A549 (cell line): Measurements from ENCODE around the gene CALML3.

ENCODE experiments used
- CHD2 ChIP-seq: fragments of 150-350 bp; IDR thresholded peaks from 2 replicates; pipeline ENCODE4 v1.6.1; 2014; ENCODE audit warnings: low read length; ENCODE audit not compliant: partially characterized antibody
- CHD4 ChIP-seq: fragments of 200-600 bp; sonication (generic); IDR thresholded peaks from 2 replicates; pipeline ENCODE4 v1.6.1; 2016; ENCODE audit warnings: antibody characterized with exemption, mild to moderate bottlenecking, borderline replicate concordance
- EP300 ChIP-seq, 2 experiments: fragments of >200 bp; sonication (Bioruptor Twin); formaldehyde crosslinking; IDR thresholded peaks; 2 replicates in 1 of 2; 3 replicates in 1 of 2; pipeline ENCODE4 v1.6.1; 2016 to 2017
- ESRRA ChIP-seq: fragments of 150-350 bp; IDR thresholded peaks from 2 replicates; pipeline ENCODE4 v1.6.1; 2014; ENCODE audit warnings: mild to moderate bottlenecking, low read length, borderline replicate concordance
- POLR2A ChIP-seq: IDR thresholded peaks from 2 replicates; pipeline ENCODE4 v1.6.1; 2012; ENCODE audit warnings: mild to moderate bottlenecking, low read length
- TF ChIP-seq, protein P1 (sequence below): fragments of >200 bp; sonication (Bioruptor Twin); formaldehyde crosslinking; IDR thresholded peaks from 3 replicates; pipeline ENCODE4 v1.5.1; 2016
- TF ChIP-seq, protein P2 (sequence below): fragments of 250-450 bp; sonication (Bioruptor Pico); IDR thresholded peaks from 2 replicates; pipeline ENCODE4 v1.5.0; 2021; ENCODE audit warnings: mild to moderate bottlenecking, moderate library complexity, borderline replicate concordance
- TF ChIP-seq, protein P3 (sequence below): IDR thresholded peaks from 2 replicates; pipeline ENCODE4 v1.6.1; 2012
- TF ChIP-seq, protein P4 (sequence below): fragments of 200-600 bp; sonication (generic); IDR thresholded peaks from 2 replicates; pipeline ENCODE4 v1.6.1; 2016; ENCODE audit warnings: antibody characterized with exemption, mild to moderate bottlenecking, moderate library complexity

DNA sequence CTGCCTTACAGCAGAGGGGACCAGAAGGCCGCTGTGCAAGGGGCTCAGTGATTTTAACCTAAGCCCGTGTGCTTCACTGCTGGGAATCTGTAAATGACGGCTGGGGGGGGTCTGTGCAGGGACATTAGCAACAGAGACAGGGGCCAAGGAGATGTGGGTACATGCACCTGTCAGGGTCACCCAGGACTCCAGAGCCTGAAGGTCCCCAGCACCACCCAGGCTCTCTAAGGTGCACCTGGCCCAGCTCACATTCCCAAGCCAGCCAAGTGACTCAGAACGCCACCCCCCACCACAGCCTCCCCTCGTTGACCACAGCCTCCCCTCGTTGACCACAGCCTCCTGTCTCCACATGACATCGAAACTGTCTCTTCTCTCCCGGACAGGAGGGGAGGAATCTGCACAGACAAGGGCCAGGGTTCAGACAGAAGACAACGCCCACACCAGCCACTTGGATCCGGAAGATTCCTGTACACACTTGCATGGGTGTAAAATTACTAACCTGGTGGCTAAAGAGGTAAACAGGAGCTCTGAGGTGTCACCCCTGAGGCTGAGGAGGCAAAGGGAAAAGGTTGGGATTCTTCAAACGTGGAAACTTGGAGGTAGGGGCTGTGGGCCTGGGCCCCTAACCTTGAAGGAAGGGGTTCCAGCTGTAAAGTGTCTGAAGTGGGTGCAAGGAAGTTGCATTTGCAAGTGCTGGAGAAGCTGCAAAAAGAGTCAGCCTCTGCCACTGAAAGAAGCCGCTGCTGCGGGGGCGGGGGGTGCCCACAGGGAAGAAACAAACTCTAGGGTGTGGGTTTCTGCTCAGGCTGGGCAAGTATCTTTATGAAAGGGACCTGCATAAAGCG is 27.0 kb downstream of the CALML3 start:
- TF ChIP-seq, protein P1, sequence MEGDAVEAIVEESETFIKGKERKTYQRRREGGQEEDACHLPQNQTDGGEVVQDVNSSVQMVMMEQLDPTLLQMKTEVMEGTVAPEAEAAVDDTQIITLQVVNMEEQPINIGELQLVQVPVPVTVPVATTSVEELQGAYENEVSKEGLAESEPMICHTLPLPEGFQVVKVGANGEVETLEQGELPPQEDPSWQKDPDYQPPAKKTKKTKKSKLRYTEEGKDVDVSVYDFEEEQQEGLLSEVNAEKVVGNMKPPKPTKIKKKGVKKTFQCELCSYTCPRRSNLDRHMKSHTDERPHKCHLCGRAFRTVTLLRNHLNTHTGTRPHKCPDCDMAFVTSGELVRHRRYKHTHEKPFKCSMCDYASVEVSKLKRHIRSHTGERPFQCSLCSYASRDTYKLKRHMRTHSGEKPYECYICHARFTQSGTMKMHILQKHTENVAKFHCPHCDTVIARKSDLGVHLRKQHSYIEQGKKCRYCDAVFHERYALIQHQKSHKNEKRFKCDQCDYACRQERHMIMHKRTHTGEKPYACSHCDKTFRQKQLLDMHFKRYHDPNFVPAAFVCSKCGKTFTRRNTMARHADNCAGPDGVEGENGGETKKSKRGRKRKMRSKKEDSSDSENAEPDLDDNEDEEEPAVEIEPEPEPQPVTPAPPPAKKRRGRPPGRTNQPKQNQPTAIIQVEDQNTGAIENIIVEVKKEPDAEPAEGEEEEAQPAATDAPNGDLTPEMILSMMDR = no peak
- TF ChIP-seq CHD4 (no peak), ESRRA (no peak), POLR2A (no peak), EP300 (IDR thresholded peaks at IDR 0.05) (no peak), CHD2 (no peak)
- TF ChIP-seq, protein P2, sequence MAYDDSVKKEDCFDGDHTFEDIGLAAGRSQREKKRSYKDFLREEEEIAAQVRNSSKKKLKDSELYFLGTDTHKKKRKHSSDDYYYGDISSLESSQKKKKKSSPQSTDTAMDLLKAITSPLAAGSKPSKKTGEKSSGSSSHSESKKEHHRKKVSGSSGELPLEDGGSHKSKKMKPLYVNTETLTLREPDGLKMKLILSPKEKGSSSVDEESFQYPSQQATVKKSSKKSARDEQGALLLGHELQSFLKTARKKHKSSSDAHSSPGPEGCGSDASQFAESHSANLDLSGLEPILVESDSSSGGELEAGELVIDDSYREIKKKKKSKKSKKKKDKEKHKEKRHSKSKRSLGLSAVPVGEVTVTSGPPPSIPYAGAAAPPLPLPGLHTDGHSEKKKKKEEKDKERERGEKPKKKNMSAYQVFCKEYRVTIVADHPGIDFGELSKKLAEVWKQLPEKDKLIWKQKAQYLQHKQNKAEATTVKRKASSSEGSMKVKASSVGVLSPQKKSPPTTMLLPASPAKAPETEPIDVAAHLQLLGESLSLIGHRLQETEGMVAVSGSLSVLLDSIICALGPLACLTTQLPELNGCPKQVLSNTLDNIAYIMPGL (CRISPR knock-in tag) = no peak
- TF ChIP-seq, protein P3, sequence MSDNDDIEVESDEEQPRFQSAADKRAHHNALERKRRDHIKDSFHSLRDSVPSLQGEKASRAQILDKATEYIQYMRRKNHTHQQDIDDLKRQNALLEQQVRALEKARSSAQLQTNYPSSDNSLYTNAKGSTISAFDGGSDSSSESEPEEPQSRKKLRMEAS = no peak
- TF ChIP-seq, protein P4, sequence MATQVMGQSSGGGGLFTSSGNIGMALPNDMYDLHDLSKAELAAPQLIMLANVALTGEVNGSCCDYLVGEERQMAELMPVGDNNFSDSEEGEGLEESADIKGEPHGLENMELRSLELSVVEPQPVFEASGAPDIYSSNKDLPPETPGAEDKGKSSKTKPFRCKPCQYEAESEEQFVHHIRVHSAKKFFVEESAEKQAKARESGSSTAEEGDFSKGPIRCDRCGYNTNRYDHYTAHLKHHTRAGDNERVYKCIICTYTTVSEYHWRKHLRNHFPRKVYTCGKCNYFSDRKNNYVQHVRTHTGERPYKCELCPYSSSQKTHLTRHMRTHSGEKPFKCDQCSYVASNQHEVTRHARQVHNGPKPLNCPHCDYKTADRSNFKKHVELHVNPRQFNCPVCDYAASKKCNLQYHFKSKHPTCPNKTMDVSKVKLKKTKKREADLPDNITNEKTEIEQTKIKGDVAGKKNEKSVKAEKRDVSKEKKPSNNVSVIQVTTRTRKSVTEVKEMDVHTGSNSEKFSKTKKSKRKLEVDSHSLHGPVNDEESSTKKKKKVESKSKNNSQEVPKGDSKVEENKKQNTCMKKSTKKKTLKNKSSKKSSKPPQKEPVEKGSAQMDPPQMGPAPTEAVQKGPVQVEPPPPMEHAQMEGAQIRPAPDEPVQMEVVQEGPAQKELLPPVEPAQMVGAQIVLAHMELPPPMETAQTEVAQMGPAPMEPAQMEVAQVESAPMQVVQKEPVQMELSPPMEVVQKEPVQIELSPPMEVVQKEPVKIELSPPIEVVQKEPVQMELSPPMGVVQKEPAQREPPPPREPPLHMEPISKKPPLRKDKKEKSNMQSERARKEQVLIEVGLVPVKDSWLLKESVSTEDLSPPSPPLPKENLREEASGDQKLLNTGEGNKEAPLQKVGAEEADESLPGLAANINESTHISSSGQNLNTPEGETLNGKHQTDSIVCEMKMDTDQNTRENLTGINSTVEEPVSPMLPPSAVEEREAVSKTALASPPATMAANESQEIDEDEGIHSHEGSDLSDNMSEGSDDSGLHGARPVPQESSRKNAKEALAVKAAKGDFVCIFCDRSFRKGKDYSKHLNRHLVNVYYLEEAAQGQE = no peak
